Testis (tissue), 3 donors: ENCODE results near the gene RIN1. TPM values are rescaled to one million over a fixed set of nuclear protein-coding genes. Genes with fewer than 3 reads are reported as not detected.
"Not testable (repeated sequence)": the region's sequence is repeated elsewhere in the genome, so short reads cannot be mapped to it uniquely, and the experiment has no call there.

Experiments used
- DNase-seq: peaks from one replicate; pipeline ENCODE4 v3.0.0-alpha.2; 2019
- H3K27ac ChIP-seq, 2 donors: fragments of 200-600 bp; sonication (generic); one replicate each; pipeline ENCODE4 v1.5.1; 2019
- H3K27me3 ChIP-seq: fragments of 200-600 bp; sonication (generic); one replicate; pipeline ENCODE4 v1.5.1; 2019
- H3K36me3 ChIP-seq: fragments of 200-600 bp; sonication (generic); one replicate; pipeline ENCODE4 v1.5.1; 2017; ENCODE audit warnings: low read depth; ENCODE audit errors: missing control alignments
- H3K4me1 ChIP-seq: fragments of 200-600 bp; sonication (generic); one replicate; pipeline ENCODE4 v1.5.1; 2019
- H3K4me3 ChIP-seq, 2 donors: fragments of 200-600 bp; sonication (generic); one replicate each; pipeline ENCODE4 v1.5.1; 2017 to 2019
- H3K9me3 ChIP-seq: fragments of 200-600 bp; sonication (generic); one replicate; pipeline ENCODE4 v1.5.1; 2017
- CTCF ChIP-seq, 3 experiments: fragments of 450-650 bp in 2 of 3; fragments of 200-600 bp in 1 of 3; sonication (generic) in 1 of 3; IDR thresholded peaks; one replicate each; pipeline ENCODE4 v1.5.1; 2016 to 2019; ENCODE audit warnings: antibody characterized with exemption in 3 of 3, mild to moderate bottlenecking in 2 of 3, moderate library complexity in 1 of 3
- POLR2A ChIP-seq: fragments of 450-650 bp; IDR thresholded peaks from one replicate; pipeline ENCODE4 v1.6.1; 2017; ENCODE audit warnings: antibody characterized with exemption, mild to moderate bottlenecking, moderate library complexity
- WGBS, 2 donors: methylation state at CpG; one replicate each; pipeline ENCODE4 v1.1.5; 2018; 5-methylcytosine and 5-hydroxymethylcytosine counted together
- intact Hi-C: fragments of 100-400 bp; cut with DNase I; formaldehyde crosslinking; loops from one replicate; pipeline ENCODE4 v1.15.1; 2023; ENCODE audit warnings: low total_unique reads
- polyA plus RNA-seq: library from polyadenylated mRNA; stranded (reverse); fragments of 350-450 nt; fragmentation: Illumina TruSeq; extraction: RNeasy Lipid Tissue Mini Kit (QIAGEN cat#74804); gene quantifications from one replicate; pipeline ENCODE4 v1.2.3, GENCODE V29; 2014; ENCODE audit warnings: low read depth, low replicate concordance; ENCODE audit not compliant: insufficient read depth
- total RNA-seq, 2 donors: library from RNA; depleted of rRNA; stranded (reverse); fragments of >200 nt; gene quantifications; one replicate each; pipeline ENCODE4 v1.2.3, GENCODE V29; 2016

The RIN1 gene
- total and polyA plus RNA-seq, 3 donors from 2014 or later = 4.7 to 8.5 (median 8.2) TPM

GRCh38 chr11:66359662-66360087, 23.4 kb upstream of the RIN1 start:
- no peaks in the 10 kb centered on the region for H3K36me3 ChIP-seq
- no peaks in the 10 kb centered on the region for H3K27me3 ChIP-seq
- H3K27ac ChIP-seq = no peak overlapping the region
- 47 to 71% methylated on average over 2 to 3 of the region's 3 CpGs for WGBS, 2 donors
- no peaks in the 10 kb centered on the region for H3K4me1 ChIP-seq
- TF ChIP-seq POLR2A (no peak), CTCF (IDR thresholded peaks at IDR 0.05) (no peak)
- intact Hi-C loops = no loop called here
- no peak for DNase-seq
- no peaks in the 10 kb centered on the region for H3K9me3 ChIP-seq
- H3K4me3 ChIP-seq = no peak overlapping the region

GRCh38 chr11:66350560-66351235, 14.5 kb upstream of the RIN1 start:
- intact Hi-C loops, H3K27ac ChIP-seq, H3K27me3 ChIP-seq, DNase-seq, H3K9me3 ChIP-seq, H3K36me3 ChIP-seq, H3K4me3 ChIP-seq: not testable (repeated sequence)
- WGBS, 2 donors = 86 to 89% methylated on average over 8 of the region's 8 CpGs
- H3K4me1 ChIP-seq = peaks cover 15% of the 10 kb centered on the region

GRCh38 chr11:66349084-66349386, 12.8 kb upstream of the RIN1 start:
- intact Hi-C loops = no loop called here
- H3K27ac ChIP-seq = no peak overlapping the region

GRCh38 chr11:66347425-66348276, 11.4 kb upstream of the RIN1 start, which contains the start of gene B4GAT1:
Gene B4GAT1, minus strand, starts transcription at chr11:66347629. Its CDS starts 84 bp downstream, at chr11:66347545.
- DNase-seq = peak; percentile 86
- no peaks in the 10 kb centered on the region for H3K27me3 ChIP-seq
- WGBS, 2 donors = 1 to 2% methylated on average over 35 to 64 of the region's 101 CpGs
- peak within 1 kb of the TSS; percentile 68 to 88 for H3K4me3 ChIP-seq
- no peaks in the 10 kb centered on the region for H3K36me3 ChIP-seq
- intact Hi-C loops = no loop called here
- peaks cover 32% of the 10 kb centered on the region for H3K4me1 ChIP-seq
- H3K9me3 ChIP-seq = no peaks in the 10 kb centered on the region
- no peak for TF ChIP-seq CTCF (IDR thresholded peaks at IDR 0.05)
- TF ChIP-seq POLR2A = no peak
- peak within 1 kb of the TSS; percentile 81 to 89 for H3K27ac ChIP-seq

More at GRCh38 chr11:66349084-66349386, 12.8 kb upstream of the RIN1 start:
- Histone ChIP-seq H3K9me3 (no peaks in the 10 kb centered on the region), H3K27me3 (no peaks in the 10 kb centered on the region), H3K4me1 (peaks cover 27% of the 10 kb centered on the region), H3K4me3 (no peak overlapping the region), H3K36me3 (no peaks in the 10 kb centered on the region)
- 53 to 60% methylated on average over 2 of the region's 2 CpGs for WGBS, 2 donors
- no peak for TF ChIP-seq CTCF (IDR thresholded peaks at IDR 0.05)
- DNase-seq = no peak
